HepG2 (cell line): ENCODE data around the gene RNF182.

ENCODE experiments used
- CHCHD3 ChIP-seq: sonication (generic); formaldehyde crosslinking; IDR thresholded peaks from 2 replicates; pipeline ENCODE4 v1.8.0; 2022; ENCODE audit warnings: mild to moderate bottlenecking, missing genetic modification reagents, moderate library complexity
- CREB1 ChIP-seq, 2 experiments: fragments of 450-650 bp in 1 of 2; IDR thresholded peaks; 2 replicates each; pipeline ENCODE4 v1.6.1; 2016 to 2017; ENCODE audit warnings: control low read depth in 1 of 2, mild to moderate bottlenecking in 1 of 2, missing compliant biosample characterization in 1 of 2, missing genetic modification characterization in 1 of 2
- CTCF ChIP-seq: sonication (generic); formaldehyde crosslinking; IDR thresholded peaks from 2 replicates; pipeline ENCODE4 v1.5.0; 2020; ENCODE audit warnings: mild to moderate bottlenecking, missing genetic modification reagents, moderate library complexity
- EZH2 ChIP-seq: conservative IDR thresholded peaks from 2 replicates; pipeline ENCODE4 v1.6.1; 2012; ENCODE audit warnings: mild to moderate bottlenecking, low read depth, low read length, moderate library complexity
- MAX ChIP-seq: IDR thresholded peaks from 2 replicates; pipeline ENCODE4 v1.6.1; 2012; ENCODE audit warnings: inconsistent platforms
- MYC ChIP-seq: sonication (generic); formaldehyde crosslinking; IDR thresholded peaks from 2 replicates; pipeline ENCODE4 v1.9.0; 2021; ENCODE audit warnings: missing genetic modification reagents, borderline replicate concordance
- NBN ChIP-seq: fragments of 450-650 bp; conservative IDR thresholded peaks from 2 replicates; pipeline ENCODE4 v1.6.1; 2017
- POLR2A ChIP-seq, 2 experiments: IDR thresholded peaks; 2 replicates each; pipeline ENCODE4 v1.6.1; 2011; ENCODE audit warnings: low read depth in 2 of 2, low read length in 2 of 2, mild to moderate bottlenecking in 1 of 2, moderate library complexity in 1 of 2; ENCODE audit not compliant: insufficient read depth in 1 of 2
- RAD21 ChIP-seq: fragments of 450-650 bp; formaldehyde crosslinking; IDR thresholded peaks from 2 replicates; pipeline ENCODE4 v1.5.0; 2020; ENCODE audit warnings: mild to moderate bottlenecking
- SALL1 ChIP-seq: sonication (generic); formaldehyde crosslinking; IDR thresholded peaks from 2 replicates; pipeline ENCODE4 v1.8.0; 2022; ENCODE audit warnings: mild to moderate bottlenecking, missing genetic modification reagents
- ZMYM3 ChIP-seq: sonication (generic); formaldehyde crosslinking; IDR thresholded peaks from 2 replicates; pipeline ENCODE4 v1.5.1; 2020; ENCODE audit warnings: mild to moderate bottlenecking, missing genetic modification reagents
- ZNF30 ChIP-seq: sonication (generic); formaldehyde crosslinking; IDR thresholded peaks from 2 replicates; pipeline ENCODE4 v1.5.0; 2020; ENCODE audit warnings: mild to moderate bottlenecking, missing genetic modification reagents

GRCh38 chr6:13886949-13887348 is 37.8 kb upstream of the RNF182 start:
- no peak for TF ChIP-seq CTCF (CRISPR knock-in tag)
- no peak for TF ChIP-seq SALL1 (CRISPR knock-in tag)
- TF ChIP-seq NBN: no peak
- no peak for TF ChIP-seq ZNF30 (CRISPR knock-in tag)
- TF ChIP-seq CREB1 (IDR thresholded peaks at IDR 0.05): no peak
- no peak for TF ChIP-seq CREB1 (CRISPR knock-in tag; IDR thresholded peaks at IDR 0.05)
- TF ChIP-seq CHCHD3 (CRISPR knock-in tag): no peak
- no peak for TF ChIP-seq MAX
- no peak for TF ChIP-seq EZH2
- TF ChIP-seq POLR2A (IDR thresholded peaks at IDR 0.05; ENCODE audit: insufficient read depth in 1 of 2, low read depth in 2 of 2, low read length in 2 of 2): no peak
- TF ChIP-seq RAD21 (CRISPR knock-in tag): no peak
- no peak for TF ChIP-seq ZMYM3 (CRISPR knock-in tag)
- no peak for TF ChIP-seq MYC (CRISPR knock-in tag)
